ENCODE results near the gene CEBPB.

The CEBPB gene

DNA sequence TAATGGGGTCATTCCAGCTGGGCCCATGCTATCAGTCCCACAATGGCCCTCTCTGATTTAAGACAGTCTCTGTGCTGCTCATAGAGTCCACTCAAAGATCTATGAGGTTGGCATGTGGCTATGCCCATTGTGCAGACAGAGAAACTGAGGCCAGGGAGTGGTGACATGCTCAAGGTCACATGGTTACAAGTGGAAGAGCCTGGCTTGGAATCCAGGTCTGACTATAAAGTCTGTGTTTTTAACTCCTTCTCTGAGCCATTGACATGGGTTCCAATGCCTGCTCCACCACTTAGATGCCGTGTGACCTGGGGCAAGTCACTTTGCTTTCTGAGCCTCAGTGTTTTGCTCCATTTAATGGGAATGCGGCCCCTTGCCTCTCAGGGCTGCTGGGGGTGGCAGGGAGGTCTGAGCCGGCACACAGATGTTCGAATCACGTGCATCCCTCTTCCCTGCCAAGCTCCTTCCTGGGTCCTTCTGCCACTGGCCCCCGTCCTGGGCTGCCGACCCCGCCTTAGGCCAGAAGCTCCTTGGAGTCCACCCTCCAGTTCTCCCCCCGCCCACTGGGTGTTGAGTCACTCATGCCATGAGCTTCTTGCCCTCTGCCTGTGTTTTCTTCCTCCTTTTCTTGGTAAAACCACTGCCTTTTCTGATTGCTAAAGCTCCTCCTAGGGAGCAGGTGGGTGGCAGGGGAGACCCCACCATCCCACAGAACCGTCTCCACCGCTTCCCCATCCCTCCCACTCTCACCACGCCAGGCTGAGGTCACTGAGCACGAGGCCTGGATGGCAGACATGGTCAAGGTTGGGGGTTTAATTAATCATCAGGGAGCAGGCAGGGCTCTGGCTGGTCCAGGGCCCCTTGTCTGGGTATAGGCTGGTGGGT lies 35.7 kb downstream of the CEBPB start:
- TF ChIP-seq TAF1 (IDR thresholded peaks at IDR 0.05; ENCODE audit: borderline replicate concordance, low read depth, low read length) = no peak
- no peak for TF ChIP-seq POLR2AphosphoS5 (IDR thresholded peaks at IDR 0.05; ENCODE audit: low read depth, low read length)
- TF ChIP-seq POLR2A (IDR thresholded peaks at IDR 0.05; ENCODE audit: low read depth, low read length) = no peak
- FAIRE-seq = no peak
- DNase-seq (ENCODE audit: insufficient read length) = no peak

GRCh38 chr20:50227506-50227905 lies 36.9 kb downstream of the CEBPB start:
- DNase-seq (ENCODE audit: insufficient read length) (no peak), FAIRE-seq (no peak)
- TF ChIP-seq POLR2A (IDR thresholded peaks at IDR 0.05; ENCODE audit: low read depth, low read length) (no peak), TAF1 (IDR thresholded peaks at IDR 0.05; ENCODE audit: borderline replicate concordance, low read depth, low read length) (no peak), POLR2AphosphoS5 (IDR thresholded peaks at IDR 0.05; ENCODE audit: low read depth, low read length) (no peak)

GRCh38 chr20:50229156-50229607 lies 38.6 kb downstream of the CEBPB start:
- DNase-seq (ENCODE audit: insufficient read length) (no peak), FAIRE-seq (no peak)
- TF ChIP-seq POLR2A (IDR thresholded peaks at IDR 0.05; ENCODE audit: low read depth, low read length) (no peak), POLR2AphosphoS5 (IDR thresholded peaks at IDR 0.05; ENCODE audit: low read depth, low read length) (no peak), TAF1 (IDR thresholded peaks at IDR 0.05; ENCODE audit: borderline replicate concordance, low read depth, low read length) (no peak)

DNA sequence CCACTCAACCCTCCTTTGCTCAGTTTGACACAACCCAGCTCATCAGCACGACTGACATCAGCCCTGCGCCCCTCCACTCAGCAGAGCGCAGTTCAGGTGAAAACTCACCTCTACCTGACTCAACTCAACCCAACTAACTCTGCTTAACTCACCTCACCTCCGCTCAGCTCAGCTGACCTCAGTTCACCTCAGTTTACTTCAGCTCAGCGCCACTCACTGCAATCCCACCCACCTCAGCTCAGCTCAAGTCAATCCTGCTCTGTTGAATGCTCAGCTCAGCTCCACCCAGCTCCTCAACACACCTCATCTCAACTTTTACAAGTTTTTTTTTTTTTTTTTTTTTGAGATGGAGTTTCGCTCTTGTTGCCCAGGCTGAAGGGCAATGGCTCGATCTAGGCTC lies 39.6 kb downstream of the CEBPB start:
- DNase-seq (ENCODE audit: insufficient read length) = no peak
- FAIRE-seq = no peak
- TF ChIP-seq POLR2A (IDR thresholded peaks at IDR 0.05; ENCODE audit: low read depth, low read length) (no peak), TAF1 (IDR thresholded peaks at IDR 0.05; ENCODE audit: borderline replicate concordance, low read depth, low read length) (no peak), POLR2AphosphoS5 (IDR thresholded peaks at IDR 0.05; ENCODE audit: low read depth, low read length) (no peak)

DNA sequence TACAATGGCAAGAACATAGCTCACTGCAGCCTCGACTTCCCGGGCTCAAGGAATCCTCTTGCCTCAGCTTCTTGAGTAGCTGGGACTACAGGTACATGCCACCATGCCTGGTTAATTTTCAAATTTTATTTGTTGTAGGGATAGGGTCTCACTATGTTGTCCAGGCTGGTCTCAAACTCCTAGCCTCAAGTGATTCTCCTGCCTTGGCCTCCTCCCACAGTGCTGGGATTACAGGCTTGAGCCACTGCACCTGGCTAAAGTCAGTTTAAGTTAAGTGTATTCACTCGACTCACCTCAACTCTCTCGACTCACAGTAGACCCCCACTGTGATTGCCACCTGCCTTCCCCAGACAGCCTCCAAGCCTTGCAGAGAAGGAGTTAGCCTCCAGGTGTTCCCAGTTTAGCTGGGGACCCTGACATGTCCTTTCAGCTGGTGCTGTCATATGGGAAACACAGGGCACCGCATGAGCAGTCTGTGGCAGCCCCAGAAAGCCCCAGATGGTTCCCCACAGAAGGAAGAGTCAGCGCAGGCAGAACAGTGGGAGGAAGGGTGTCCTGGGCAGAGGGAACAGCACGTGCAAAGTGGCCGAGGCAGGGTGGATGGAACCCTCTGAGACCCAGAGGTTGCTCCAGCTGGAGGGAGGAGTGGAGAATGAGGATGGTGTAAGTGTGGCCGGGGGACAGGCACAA lies 40.4 kb downstream of the CEBPB start:
- TF ChIP-seq POLR2A (IDR thresholded peaks at IDR 0.05; ENCODE audit: low read depth, low read length) = no peak
- TF ChIP-seq TAF1 (IDR thresholded peaks at IDR 0.05; ENCODE audit: borderline replicate concordance, low read depth, low read length) = no peak
- TF ChIP-seq POLR2AphosphoS5 (IDR thresholded peaks at IDR 0.05; ENCODE audit: low read depth, low read length) = no peak
- FAIRE-seq (no peak), DNase-seq (ENCODE audit: insufficient read length) (no peak)

DNA sequence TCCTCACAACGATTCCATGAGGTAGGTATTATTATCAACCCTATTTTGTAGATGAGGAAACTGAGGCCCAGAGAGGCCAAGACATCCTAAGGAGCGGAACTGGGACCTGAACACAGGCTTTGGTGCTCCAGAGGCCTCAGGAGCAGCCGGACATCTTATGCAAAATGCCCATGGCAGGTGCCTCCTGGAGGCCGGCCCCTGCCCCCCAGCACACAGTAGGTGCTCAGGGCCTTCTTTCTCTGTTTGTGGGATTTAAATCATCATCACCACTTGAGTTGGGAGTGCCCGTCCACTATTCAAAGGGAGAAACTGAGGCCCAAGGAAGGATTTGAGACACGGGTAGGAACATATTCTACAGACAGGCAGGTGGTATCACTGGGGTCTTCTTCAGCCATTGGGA lies 41.2 kb downstream of the CEBPB start:
- DNase-seq (ENCODE audit: insufficient read length) = no peak
- TF ChIP-seq POLR2AphosphoS5 (IDR thresholded peaks at IDR 0.05; ENCODE audit: low read depth, low read length) (no peak), TAF1 (IDR thresholded peaks at IDR 0.05; ENCODE audit: borderline replicate concordance, low read depth, low read length) (no peak), POLR2A (IDR thresholded peaks at IDR 0.05; ENCODE audit: low read depth, low read length) (no peak)
- FAIRE-seq = no peak

DNA sequence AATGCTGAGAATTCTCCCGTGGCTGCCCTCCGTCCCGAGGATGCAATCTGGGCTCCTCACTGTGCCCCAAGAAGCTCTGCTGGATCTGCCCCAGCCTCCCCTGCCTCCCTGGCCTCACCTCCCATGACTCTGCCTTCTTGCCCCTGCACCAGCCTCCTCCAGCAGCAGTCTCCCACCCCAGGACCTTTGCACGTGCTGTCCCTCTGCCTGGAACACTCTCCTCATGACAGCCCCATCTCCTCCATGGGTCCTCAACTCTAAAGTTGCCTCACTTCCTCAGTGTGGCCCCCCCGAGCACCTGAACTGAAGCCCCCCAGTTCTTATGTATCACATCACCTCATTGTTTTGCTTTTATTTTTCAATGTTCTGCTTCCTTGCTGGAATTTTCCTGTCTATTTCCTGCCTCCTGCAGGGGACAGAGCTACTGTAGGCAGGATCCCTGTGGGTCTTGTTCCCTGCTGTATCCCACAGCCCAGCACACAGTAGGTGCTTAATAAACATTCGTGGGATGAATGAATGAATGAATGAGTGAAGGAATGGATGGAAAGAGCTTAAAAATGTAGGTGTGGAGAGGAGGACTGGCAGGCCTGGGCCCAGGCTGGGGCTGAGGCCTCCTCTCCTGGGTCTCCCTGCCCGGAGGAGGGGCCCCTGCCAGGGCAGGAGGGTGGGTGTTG lies 42.2 kb downstream of the CEBPB start:
- DNase-seq (ENCODE audit: insufficient read length) (no peak), FAIRE-seq (no peak)
- no peak for TF ChIP-seq TAF1 (IDR thresholded peaks at IDR 0.05; ENCODE audit: borderline replicate concordance, low read depth, low read length)
- TF ChIP-seq POLR2AphosphoS5 (IDR thresholded peaks at IDR 0.05; ENCODE audit: low read depth, low read length) = no peak
- no peak for TF ChIP-seq POLR2A (IDR thresholded peaks at IDR 0.05; ENCODE audit: low read depth, low read length)

- no peak for DNase-seq (ENCODE audit: insufficient read length)
- no peak for FAIRE-seq
- TF ChIP-seq POLR2A (IDR thresholded peaks at IDR 0.05; ENCODE audit: low read depth, low read length) (no peak), TAF1 (IDR thresholded peaks at IDR 0.05; ENCODE audit: borderline replicate concordance, low read depth, low read length) (no peak), POLR2AphosphoS5 (IDR thresholded peaks at IDR 0.05; ENCODE audit: low read depth, low read length) (no peak)
Measured at GRCh38 chr20:50233325-50234212, 42.9 kb downstream of the CEBPB start.

DNA sequence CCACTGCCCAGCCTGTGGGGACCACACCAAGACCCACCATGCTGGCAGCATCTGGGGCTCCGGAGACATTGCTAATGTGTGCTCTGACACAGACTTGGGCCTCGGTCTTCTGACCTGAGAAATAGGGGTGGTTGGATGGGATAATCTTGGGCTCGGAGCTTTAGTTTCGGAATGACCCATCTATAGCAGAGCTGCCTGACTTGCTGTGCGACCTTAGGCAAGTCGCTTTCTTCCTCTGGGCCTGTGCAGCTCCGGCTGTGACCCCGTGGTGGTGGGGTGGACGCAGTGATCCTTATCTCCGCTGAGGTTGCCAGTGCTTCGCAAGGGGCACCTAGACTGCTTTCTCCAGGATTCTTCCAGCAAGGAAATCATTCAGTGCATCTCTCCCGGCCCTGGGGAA lies 43.7 kb downstream of the CEBPB start:
- FAIRE-seq (no peak), DNase-seq (ENCODE audit: insufficient read length) (no peak)
- TF ChIP-seq POLR2A (IDR thresholded peaks at IDR 0.05; ENCODE audit: low read depth, low read length) (no peak), POLR2AphosphoS5 (IDR thresholded peaks at IDR 0.05; ENCODE audit: low read depth, low read length) (no peak), TAF1 (IDR thresholded peaks at IDR 0.05; ENCODE audit: borderline replicate concordance, low read depth, low read length) (no peak)

- no peak for TF ChIP-seq POLR2A (IDR thresholded peaks at IDR 0.05; ENCODE audit: low read depth, low read length)
- TF ChIP-seq POLR2AphosphoS5 (IDR thresholded peaks at IDR 0.05; ENCODE audit: low read depth, low read length) = no peak
- no peak for TF ChIP-seq TAF1 (IDR thresholded peaks at IDR 0.05; ENCODE audit: borderline replicate concordance, low read depth, low read length)
- no peak for FAIRE-seq
- no peak for DNase-seq (ENCODE audit: insufficient read length)
Measured at GRCh38 chr20:50237349-50237748, 46.7 kb downstream of the CEBPB start.

Measured in GM12892 (cell line).